Gastroesophageal sphincter (tissue), 3 donors: ENCODE measurements around the gene ATP5ME.

Experiments used
- EP300 ChIP-seq: sonication (generic); formaldehyde crosslinking; IDR thresholded peaks from one replicate; pipeline ENCODE4 v1.6.1; 2017; ENCODE audit warnings: antibody characterized with exemption, mild to moderate bottlenecking
- POLR2A ChIP-seq, 2 donors: fragments of 450-650 bp; IDR thresholded peaks; one replicate each; pipeline ENCODE4 v1.6.1; 2017; ENCODE audit warnings: antibody characterized with exemption in 2 of 2, mild to moderate bottlenecking in 2 of 2, moderate library complexity in 1 of 2
- POLR2AphosphoS5 ChIP-seq: sonication (generic); formaldehyde crosslinking; IDR thresholded peaks from one replicate; pipeline ENCODE4 v1.6.1; 2017; ENCODE audit warnings: antibody characterized with exemption
- TF ChIP-seq, protein P1 (sequence below), 4 experiments: fragments of 200-600 bp in 2 of 4; fragments of 450-650 bp in 2 of 4; sonication (generic) in 1 of 4; IDR thresholded peaks; one replicate each; pipeline ENCODE4 v1.5.1; 2017 to 2019; ENCODE audit warnings: antibody characterized with exemption in 4 of 4, mild to moderate bottlenecking in 2 of 4, moderate library complexity in 2 of 4

GRCh38 chr4:664713-665231, 9.3 kb downstream of the ATP5ME start:
- TF ChIP-seq POLR2A (IDR thresholded peaks at IDR 0.05) = no peak
- no peak for TF ChIP-seq POLR2AphosphoS5
- TF ChIP-seq, protein P1, sequence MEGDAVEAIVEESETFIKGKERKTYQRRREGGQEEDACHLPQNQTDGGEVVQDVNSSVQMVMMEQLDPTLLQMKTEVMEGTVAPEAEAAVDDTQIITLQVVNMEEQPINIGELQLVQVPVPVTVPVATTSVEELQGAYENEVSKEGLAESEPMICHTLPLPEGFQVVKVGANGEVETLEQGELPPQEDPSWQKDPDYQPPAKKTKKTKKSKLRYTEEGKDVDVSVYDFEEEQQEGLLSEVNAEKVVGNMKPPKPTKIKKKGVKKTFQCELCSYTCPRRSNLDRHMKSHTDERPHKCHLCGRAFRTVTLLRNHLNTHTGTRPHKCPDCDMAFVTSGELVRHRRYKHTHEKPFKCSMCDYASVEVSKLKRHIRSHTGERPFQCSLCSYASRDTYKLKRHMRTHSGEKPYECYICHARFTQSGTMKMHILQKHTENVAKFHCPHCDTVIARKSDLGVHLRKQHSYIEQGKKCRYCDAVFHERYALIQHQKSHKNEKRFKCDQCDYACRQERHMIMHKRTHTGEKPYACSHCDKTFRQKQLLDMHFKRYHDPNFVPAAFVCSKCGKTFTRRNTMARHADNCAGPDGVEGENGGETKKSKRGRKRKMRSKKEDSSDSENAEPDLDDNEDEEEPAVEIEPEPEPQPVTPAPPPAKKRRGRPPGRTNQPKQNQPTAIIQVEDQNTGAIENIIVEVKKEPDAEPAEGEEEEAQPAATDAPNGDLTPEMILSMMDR (IDR thresholded peaks at IDR 0.05) = no peak
- TF ChIP-seq EP300 = no peak
